ENCODE data around the gene INPP4B.
A peak's percentile ranks its signal among the peaks of the same experiment; 100 is the strongest.

Gene INPP4B

GRCh38 chr4:142741995-142742394 lies 104.1 kb downstream of the INPP4B start:
- CTCF ChIA-PET: no interaction called here
- TF ChIP-seq CTCF (IDR thresholded peaks at IDR 0.05; ENCODE audit: insufficient read depth, low read length, missing control alignments): no peak
- POLR2A ChIA-PET: no interaction called here
- H3K4me3 ChIP-seq (ENCODE audit: low read depth, low read length): no peak overlapping the region
- no peak for DNase-seq (ENCODE audit: low read depth, low spot score)

- ChIA-PET POLR2A (no interaction called here), CTCF (interaction anchor here (1.0 to 2.3 kb wide), 3 partner anchors 8 to 376 kb away, joined by 3 to 6 read pairs (median 3); no protein-coding TSS in a partner anchor)
These were observed 117.9 kb downstream of the INPP4B start for GRCh38 chr4:142728233-142728632.

GRCh38 chr4:142727149-142727548 lies 119.0 kb downstream of the INPP4B start:
- POLR2A ChIA-PET: no interaction called here
- DNase-seq (ENCODE audit: low read depth, low spot score): no peak
- CTCF ChIA-PET: no interaction called here

More at GRCh38 chr4:142728233-142728632, 117.9 kb downstream of the INPP4B start:
- no peak overlapping the region for H3K4me3 ChIP-seq (ENCODE audit: low read depth, low read length)
- no peak for TF ChIP-seq CTCF (IDR thresholded peaks at IDR 0.05; ENCODE audit: insufficient read depth, low read length, missing control alignments)
- no peak for DNase-seq (ENCODE audit: low read depth, low spot score)

GRCh38 chr4:142725886-142726285 lies 120.2 kb downstream of the INPP4B start:
- DNase-seq (ENCODE audit: low read depth, low spot score): no peak
- no peak for TF ChIP-seq CTCF (IDR thresholded peaks at IDR 0.05; ENCODE audit: insufficient read depth, low read length, missing control alignments)
- ChIA-PET CTCF (interaction anchor here (0.8 kb wide), 1 partner anchor 10 kb away, joined by 3 read pairs; no protein-coding TSS in a partner anchor), POLR2A (no interaction called here)
- H3K4me3 ChIP-seq (ENCODE audit: low read depth, low read length): no peak overlapping the region

More at GRCh38 chr4:142727149-142727548, 119.0 kb downstream of the INPP4B start:
- no peak for TF ChIP-seq CTCF (IDR thresholded peaks at IDR 0.05; ENCODE audit: insufficient read depth, low read length, missing control alignments)
- H3K4me3 ChIP-seq (ENCODE audit: low read depth, low read length): no peak overlapping the region

- H3K4me3 ChIP-seq (ENCODE audit: low read depth, low read length): no peak overlapping the region
- no peak for TF ChIP-seq CTCF (IDR thresholded peaks at IDR 0.05; ENCODE audit: insufficient read depth, low read length, missing control alignments)
- ChIA-PET CTCF (interaction anchor here (1.3 to 5.3 kb wide), 5 partner anchors 8 to 593 kb away, joined by 3 to 55 read pairs (median 6); no protein-coding TSS in a partner anchor), POLR2A (no interaction called here)
- DNase-seq (ENCODE audit: low read depth, low spot score): no peak
These were observed 124.9 kb downstream of the INPP4B start for GRCh38 chr4:142721187-142721586.

GRCh38 chr4:142719854-142720541 lies 126.1 kb downstream of the INPP4B start:
- no peak overlapping the region for H3K4me3 ChIP-seq (ENCODE audit: low read depth, low read length)

More at GRCh38 chr4:142719854-142720541, 126.1 kb downstream of the INPP4B start:
- CTCF ChIA-PET: interaction anchor here (0.8 to 5.3 kb wide), 12 partner anchors 9 to 1561 kb away, joined by 3 to 55 read pairs (median 4); no protein-coding TSS in a partner anchor
- no peak for DNase-seq (ENCODE audit: low read depth, low spot score)
- peak; percentile 21 for TF ChIP-seq CTCF (IDR thresholded peaks at IDR 0.05; ENCODE audit: insufficient read depth, low read length, missing control alignments)
- POLR2A ChIA-PET: no interaction called here

Measured in AG04449 (cell line).